ENCODE measurements around the gene LONP1. TPM values are rescaled to one million over a fixed set of nuclear protein-coding genes. Genes with fewer than 3 reads are reported as not detected.

The LONP1 gene
- polyA plus RNA-seq, 1 of the 3 experiments (the other 2 are of a cell fraction) = 111 TPM

DNA sequence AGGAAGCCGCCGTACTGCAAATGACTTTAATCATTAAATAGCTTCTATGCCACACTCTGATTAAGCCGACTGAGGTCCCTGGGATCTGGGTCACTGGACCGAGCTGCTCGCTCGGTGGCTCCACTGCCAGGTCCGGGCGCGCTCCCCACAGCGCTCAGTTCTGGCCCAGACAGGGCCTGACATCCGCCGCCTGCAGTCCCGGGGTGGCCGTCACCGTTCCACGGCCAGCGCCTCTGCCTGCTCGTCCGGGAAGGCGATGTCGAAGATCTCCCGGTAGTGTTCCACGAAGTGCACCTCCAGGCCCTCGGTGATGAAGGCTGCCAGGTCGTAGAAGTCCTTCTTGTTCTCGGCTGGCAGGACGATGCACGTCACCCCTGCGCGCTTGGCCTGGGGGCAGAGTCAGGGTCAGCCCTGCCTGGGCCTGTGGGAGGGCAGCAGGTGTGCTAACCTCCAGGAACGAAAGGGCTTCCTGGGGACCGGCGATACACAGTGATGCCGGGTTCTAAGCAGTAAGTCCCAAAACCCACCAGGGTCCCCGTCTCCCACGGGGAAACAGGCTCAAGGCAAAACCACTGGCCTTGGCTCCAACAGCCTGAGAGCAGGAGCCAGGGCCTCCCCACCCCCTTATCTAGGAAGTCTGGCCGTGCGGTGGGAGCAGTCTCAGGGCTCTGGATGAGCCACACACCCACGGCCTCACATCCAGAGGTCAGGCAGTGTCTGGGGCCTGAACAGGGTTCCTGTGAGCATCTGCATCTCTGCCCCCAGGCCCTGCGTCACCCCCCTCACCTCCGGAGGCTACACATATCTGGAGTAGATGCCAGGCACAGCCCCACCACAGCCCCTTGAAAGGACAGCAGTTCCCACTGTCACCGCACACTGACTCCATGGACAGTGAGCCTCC, 27.9 kb downstream of the LONP1 start:
- Histone ChIP-seq H3K27me3 (ENCODE audit: insufficient read depth) (no peaks in the 10 kb centered on the region), H2AFZ (ENCODE audit: low read depth) (no peak overlapping the region), H3K4me2 (peak overlapping the region; percentile 93), H3F3A (replicated peaks; ENCODE audit: insufficient read depth) (peaks cover 42% of the 10 kb centered on the region), H3K27ac (ENCODE audit: low read depth in 2 of 2, low read length in 1 of 2) (peak overlapping the region; percentile 6 to 58; a peak in 3 of 4 replicates), H3K4me3 (ENCODE audit: low read depth in 2 of 2, low read length in 1 of 2) (peak overlapping the region; percentile 97), H3K9me3 (no peaks in the 10 kb centered on the region), H3K36me3 (replicated peaks in 1 of 2; ENCODE audit: control insufficient read depth in 1 of 2, insufficient read depth in 2 of 2, low read length in 1 of 2) (peaks cover 9 to 54% of the 10 kb centered on the region in 2 experiments), H3K9me2 (no peaks in the 10 kb centered on the region), H3K9ac (peak overlapping the region; percentile 94; the same call in 1 of the 2 replicates), H3K4me1 (ENCODE audit: control insufficient read depth in 1 of 2, insufficient read depth in 2 of 2, low read depth in 1 of 2, low read length in 1 of 2) (peaks cover 0 to 27% of the 10 kb centered on the region in 2 experiments; a peak in 1 of 4 replicates), H4K20me1 (ENCODE audit: insufficient read depth) (peaks cover 68% of the 10 kb centered on the region), H3K79me2 (ENCODE audit: insufficient read depth) (peaks cover 53% of the 10 kb centered on the region)
- ChIA-PET POLR2A (interaction anchor here (1.2 to 1.6 kb wide), 4 partner anchors 8 to 89 kb away, joined by 4 to 12 read pairs (median 5); partner anchors contain the start of genes CATSPERD and LONP1), CTCF (interaction anchor here (0.8 to 3.8 kb wide), 3 partner anchors 10 to 27 kb away, joined by 3 to 31 read pairs (median 3); partner anchors contain the start of genes CATSPERD and LONP1)
- no peak for TF ChIP-seq RCOR1 (IDR thresholded peaks at IDR 0.05; ENCODE audit: low read length)
- TF ChIP-seq, protein P1, sequence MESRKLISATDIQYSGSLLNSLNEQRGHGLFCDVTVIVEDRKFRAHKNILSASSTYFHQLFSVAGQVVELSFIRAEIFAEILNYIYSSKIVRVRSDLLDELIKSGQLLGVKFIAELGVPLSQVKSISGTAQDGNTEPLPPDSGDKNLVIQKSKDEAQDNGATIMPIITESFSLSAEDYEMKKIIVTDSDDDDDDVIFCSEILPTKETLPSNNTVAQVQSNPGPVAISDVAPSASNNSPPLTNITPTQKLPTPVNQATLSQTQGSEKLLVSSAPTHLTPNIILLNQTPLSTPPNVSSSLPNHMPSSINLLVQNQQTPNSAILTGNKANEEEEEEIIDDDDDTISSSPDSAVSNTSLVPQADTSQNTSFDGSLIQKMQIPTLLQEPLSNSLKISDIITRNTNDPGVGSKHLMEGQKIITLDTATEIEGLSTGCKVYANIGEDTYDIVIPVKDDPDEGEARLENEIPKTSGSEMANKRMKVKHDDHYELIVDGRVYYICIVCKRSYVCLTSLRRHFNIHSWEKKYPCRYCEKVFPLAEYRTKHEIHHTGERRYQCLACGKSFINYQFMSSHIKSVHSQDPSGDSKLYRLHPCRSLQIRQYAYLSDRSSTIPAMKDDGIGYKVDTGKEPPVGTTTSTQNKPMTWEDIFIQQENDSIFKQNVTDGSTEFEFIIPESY (IDR thresholded peaks at IDR 0.05; ENCODE audit: borderline replicate concordance, low read depth) = peak; percentile 23; the same call in 1 of the 2 replicates
- peak; percentile 46; the same call in 1 of the 2 replicates for TF ChIP-seq SIN3A (IDR thresholded peaks at IDR 0.05; ENCODE audit: borderline replicate concordance, low read depth, low read length)
- TF ChIP-seq EZH2phosphoT487 (IDR thresholded peaks at IDR 0.05; ENCODE audit: borderline replicate concordance, low read depth) = no peak
- 0 out of 2 replicates have a peak, but pooled peaks have one; percentile 21 for TF ChIP-seq JUND (IDR thresholded peaks at IDR 0.05)
- TF ChIP-seq, protein P2, sequence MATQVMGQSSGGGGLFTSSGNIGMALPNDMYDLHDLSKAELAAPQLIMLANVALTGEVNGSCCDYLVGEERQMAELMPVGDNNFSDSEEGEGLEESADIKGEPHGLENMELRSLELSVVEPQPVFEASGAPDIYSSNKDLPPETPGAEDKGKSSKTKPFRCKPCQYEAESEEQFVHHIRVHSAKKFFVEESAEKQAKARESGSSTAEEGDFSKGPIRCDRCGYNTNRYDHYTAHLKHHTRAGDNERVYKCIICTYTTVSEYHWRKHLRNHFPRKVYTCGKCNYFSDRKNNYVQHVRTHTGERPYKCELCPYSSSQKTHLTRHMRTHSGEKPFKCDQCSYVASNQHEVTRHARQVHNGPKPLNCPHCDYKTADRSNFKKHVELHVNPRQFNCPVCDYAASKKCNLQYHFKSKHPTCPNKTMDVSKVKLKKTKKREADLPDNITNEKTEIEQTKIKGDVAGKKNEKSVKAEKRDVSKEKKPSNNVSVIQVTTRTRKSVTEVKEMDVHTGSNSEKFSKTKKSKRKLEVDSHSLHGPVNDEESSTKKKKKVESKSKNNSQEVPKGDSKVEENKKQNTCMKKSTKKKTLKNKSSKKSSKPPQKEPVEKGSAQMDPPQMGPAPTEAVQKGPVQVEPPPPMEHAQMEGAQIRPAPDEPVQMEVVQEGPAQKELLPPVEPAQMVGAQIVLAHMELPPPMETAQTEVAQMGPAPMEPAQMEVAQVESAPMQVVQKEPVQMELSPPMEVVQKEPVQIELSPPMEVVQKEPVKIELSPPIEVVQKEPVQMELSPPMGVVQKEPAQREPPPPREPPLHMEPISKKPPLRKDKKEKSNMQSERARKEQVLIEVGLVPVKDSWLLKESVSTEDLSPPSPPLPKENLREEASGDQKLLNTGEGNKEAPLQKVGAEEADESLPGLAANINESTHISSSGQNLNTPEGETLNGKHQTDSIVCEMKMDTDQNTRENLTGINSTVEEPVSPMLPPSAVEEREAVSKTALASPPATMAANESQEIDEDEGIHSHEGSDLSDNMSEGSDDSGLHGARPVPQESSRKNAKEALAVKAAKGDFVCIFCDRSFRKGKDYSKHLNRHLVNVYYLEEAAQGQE (IDR thresholded peaks at IDR 0.05; ENCODE audit: low read depth, low read length) = no peak
- TF ChIP-seq CHD2 (IDR thresholded peaks at IDR 0.05; ENCODE audit: low read length, partially characterized antibody) = no peak
- TF ChIP-seq POLR2AphosphoS5 (IDR thresholded peaks at IDR 0.05; ENCODE audit: low read depth, low read length) = no peak; the same call in 1 of the 2 replicates
- peak; percentile 64 for DNase-seq
- 51% methylated on average over 21 of the region's 42 CpGs for WGBS (ENCODE audit: low lambda C conversion rate)
